ENCODE measurements around the gene SH3GL1.

DNA sequence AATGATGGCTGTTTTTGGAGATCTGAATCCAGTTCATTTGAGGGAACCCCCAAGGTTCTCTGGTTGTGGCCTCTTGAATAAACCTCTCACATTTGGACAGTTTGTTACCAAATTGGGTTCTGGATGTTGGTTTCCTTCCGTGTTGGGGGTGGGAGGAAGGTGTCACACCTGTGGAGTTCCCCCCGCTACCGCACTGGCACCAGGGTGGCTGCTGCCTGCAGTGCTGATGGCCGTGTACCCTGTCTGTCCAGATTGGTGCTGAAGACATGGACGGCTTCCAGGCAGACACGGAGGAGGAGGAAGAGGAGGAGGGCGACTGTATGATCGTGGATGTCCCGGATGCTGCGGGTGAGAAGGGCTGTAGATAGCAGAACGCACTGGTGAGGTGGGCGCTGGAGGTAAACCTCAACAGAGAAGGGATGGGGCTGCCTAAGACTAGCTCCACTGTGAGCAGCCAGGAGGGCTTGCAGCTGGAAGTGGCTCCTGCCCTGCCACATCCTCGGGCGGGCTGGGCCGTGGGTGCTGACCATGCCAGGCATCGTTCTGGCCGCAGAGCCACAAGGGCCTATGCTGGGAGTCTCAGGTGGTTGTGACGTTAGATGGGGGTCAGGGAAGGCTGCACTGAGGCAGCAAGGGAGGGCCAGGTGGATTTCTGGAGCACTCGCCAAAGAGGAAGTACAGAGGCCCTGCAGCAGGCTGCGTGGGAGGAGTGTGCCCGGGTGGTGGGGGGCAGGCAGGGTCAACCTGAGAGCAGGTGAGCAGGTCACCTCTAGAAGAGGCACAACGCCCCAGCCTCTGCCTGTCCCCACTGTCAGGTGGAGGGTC lies 41.9 kb upstream of the SH3GL1 start:
- no peak for TF ChIP-seq BHLHE40 (IDR thresholded peaks at IDR 0.05; ENCODE audit: borderline replicate concordance)
- no peak for TF ChIP-seq SUZ12 (IDR thresholded peaks at IDR 0.05)
- TF ChIP-seq SP1 (IDR thresholded peaks at IDR 0.05), result no peak

Data from HEK293T (cell line).